Activated CD8-positive, alpha-beta memory T cell treated with anti-CD3 and anti-CD28 coated beads for 1 hour (primary cell): ENCODE data around the gene SPSB1.

Source experiments
- DNase-seq, 2 donors: peaks; one replicate each; pipeline ENCODE4 v3.0.0-alpha.2; 2020; ENCODE audit warnings: low read depth in 1 of 2; ENCODE audit errors: extremely low read depth in 1 of 2

SPSB1 gene

GRCh38 chr1:9361630-9362260 lies 69.1 kb downstream of the SPSB1 start:
- DNase-seq = no peak

GRCh38 chr1:9362488-9362887 lies 69.8 kb downstream of the SPSB1 start:
- DNase-seq = no peak

DNA sequence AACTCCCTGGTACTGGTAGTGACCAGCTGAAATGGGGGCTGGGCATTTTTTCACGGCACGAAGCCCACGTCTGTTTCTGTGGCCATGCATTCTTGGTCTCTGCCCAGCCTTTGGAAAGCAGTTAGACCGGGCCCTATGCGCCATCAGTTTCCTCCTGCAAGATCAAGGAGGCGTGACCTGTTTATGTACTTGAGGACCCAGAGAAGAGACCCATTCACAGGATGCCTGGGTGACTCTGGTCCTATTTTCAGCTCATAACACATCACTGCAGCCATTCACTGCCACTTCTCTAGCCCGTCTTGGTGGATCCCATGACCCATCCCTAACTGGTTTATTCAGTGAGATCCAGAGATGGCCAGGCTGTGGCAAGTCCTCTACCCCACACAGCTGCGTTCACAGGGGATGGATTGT lies 70.4 kb downstream of the SPSB1 start:
- DNase-seq = no peak

DNA sequence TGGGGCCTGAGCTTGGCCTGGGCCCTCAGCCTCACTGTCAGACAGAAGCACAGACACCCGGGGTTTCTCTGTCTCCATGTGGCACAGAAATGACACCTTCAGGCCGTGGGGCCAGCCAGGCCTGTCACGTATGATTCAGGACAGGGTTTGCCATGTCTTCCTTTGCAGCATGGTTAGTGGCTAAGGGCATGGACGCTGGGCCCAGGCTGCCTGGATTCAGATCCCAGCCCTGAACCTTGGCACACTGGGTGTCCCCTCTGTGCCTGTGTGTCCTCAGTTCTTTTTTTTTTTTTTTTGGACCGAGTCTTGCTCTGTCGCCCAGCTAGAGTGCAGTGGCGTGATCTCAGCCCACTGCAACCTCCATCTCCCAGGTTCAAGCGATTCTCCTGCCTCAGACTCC lies 73.6 kb downstream of the SPSB1 start:
- DNase-seq = no peak

- no peak for DNase-seq
Measured at GRCh38 chr1:9366943-9367780, 74.5 kb downstream of the SPSB1 start.

DNA sequence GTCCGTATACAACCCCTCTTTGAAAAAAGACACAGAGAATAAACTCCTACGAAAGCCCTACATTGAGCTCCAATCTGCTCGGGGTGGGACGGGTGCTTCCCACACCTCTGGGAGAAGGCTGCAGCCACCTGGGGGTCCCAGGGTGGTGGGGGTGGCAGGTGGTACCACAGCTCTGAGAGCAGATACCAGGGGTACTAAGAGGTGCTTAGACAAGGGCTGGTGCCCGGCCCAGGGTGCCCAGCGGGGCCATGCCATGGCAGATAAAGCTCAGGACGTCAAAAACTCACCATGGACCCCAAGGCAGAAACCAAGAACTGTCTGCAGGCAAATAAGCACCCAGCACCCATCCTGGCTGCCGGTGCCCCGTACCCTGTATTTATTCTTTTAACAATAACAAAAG lies 75.1 kb downstream of the SPSB1 start:
- DNase-seq = no peak

- DNase-seq = no peak
Measured at GRCh38 chr1:9368356-9368755, 75.7 kb downstream of the SPSB1 start.

DNA sequence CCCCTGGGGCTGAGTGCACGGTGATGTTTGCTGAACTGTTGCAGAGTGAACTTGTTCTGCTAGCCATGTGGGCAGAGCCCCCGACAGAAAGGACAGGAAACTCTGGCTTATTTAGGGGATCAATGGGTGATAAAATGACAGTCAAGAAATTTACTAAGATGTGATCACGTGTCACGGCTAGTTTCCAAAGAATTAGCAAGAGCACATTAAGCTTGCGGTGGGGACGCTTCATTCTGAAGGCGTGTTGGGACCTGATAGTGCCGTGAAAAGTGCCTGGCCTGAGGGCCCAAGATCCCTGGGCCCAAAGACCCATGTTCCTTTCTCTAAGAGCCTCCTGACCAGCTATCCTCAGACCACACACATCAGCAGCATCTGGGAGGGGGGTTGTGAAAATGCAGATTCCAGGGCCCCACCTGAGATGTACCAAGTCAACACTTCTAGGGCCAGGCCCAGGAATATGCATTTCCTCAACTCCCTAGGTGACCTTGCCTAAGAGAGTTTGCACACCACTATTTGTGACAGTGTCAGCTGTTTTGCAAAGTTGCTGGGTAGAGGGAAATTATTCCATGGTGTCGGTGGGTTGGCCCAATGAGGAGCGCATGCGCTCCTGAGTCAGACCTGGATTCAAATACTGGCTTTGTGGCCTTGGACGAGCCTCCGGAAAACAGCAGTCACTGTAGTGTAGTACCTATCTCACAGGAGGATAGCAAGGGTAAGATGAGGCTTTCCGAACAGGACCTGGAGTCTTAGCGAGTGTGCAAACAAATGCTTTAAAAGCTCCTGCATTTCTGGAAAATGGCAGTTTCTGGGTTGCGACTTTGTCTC lies 77.5 kb downstream of the SPSB1 start:
- no peak for DNase-seq

DNA sequence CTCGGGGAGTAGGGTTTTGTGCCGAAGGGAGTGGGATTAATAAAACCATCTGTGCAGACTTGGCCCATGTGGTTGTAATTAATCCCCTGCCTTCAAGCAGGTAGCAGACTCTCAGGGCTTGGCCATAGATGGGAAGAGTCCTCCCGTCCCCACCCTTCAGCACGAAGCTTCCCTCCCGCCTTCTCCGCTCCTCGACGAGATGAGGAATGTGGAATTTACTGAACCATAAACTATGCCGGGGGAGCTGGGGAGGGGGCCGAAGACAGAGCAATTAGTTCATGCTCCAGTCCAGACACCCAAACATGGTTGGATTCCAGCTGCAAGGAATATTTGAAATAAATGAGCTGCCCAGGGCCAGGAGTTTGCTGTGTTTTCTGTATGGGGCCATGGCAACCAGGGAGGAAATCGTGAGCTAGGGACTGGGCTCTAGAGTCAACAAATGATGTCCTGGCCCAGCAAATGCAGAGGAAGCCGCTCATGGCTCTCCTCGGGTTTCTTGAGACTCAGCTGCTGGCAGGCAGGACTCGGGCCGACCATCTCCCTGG lies 78.8 kb downstream of the SPSB1 start:
- DNase-seq = no peak

DNA sequence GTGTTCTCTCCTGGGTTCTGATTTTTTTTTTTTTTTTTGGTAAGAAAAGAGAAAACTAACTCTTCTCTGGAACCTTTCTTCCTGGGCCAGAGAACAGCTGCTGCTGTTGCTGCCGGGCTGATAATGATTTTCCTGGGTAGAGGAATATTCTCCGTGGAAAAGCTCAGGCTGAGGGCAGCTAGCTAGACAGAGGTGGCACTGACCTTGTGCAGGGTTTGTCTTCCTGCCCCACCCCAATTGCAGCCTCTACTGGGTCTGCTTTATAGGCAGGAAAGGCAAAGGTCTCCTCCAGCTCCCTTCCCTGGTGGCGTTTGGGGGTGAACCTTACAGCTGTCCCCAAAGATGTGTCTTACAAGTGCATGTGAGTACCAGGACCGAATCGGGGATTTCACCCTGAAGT lies 79.3 kb downstream of the SPSB1 start:
- DNase-seq = no peak

DNA sequence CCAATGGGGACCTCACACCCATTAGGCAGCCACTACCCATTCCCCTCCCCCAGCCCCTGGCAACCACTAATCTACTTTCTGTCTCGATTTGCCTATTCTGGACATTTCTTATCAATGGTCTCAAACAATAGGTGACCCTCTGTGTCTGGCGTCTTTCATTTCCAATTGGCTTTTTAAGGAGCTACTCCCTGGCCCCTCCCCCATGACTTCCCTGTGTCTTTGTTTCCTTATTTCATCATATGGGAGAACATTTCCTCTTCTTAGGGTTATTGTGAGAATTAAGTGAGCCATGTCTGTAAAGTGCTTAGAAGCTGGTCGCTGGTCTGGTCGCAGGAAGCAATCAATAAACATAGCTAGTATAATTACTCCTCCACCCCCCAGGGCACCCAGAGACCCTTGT lies 80.9 kb downstream of the SPSB1 start:
- no peak for DNase-seq

DNA sequence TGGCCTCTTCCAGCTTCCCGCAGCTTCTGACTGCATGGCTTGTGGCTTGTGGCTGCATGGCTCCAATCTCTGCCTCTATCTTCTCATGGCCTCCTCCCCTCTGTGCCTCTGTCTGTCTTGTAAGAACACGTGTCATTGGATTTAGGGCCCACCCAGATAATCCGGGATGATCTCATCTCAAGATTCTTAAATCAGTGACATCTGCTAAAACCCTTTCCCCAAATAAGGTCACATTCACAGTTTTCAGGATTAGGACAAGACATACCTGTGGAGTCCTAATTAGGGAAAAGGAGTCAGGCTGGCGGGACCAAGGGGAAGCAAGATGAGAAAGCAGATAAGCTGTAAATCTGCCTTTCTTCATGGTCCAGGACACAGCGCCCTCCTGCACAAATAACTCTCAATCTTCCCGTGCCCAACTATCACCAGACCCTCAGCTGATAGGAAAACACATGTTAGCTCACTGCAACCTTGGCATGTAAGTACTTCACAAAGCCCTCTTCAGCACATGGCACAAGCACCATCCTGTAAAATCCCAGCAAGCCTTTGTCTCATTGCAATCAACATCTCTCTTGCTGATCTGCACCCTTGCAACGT lies 82.2 kb downstream of the SPSB1 start:
- DNase-seq = no peak

GRCh38 chr1:9375912-9376311 lies 83.2 kb downstream of the SPSB1 start:
- no peak for DNase-seq

- DNase-seq = no peak
Measured at GRCh38 chr1:9376430-9376829, 83.7 kb downstream of the SPSB1 start.

- no peak for DNase-seq
Measured at GRCh38 chr1:9376886-9377333, 84.2 kb downstream of the SPSB1 start.

GRCh38 chr1:9378801-9379200 lies 86.1 kb downstream of the SPSB1 start:
- no peak for DNase-seq

DNA sequence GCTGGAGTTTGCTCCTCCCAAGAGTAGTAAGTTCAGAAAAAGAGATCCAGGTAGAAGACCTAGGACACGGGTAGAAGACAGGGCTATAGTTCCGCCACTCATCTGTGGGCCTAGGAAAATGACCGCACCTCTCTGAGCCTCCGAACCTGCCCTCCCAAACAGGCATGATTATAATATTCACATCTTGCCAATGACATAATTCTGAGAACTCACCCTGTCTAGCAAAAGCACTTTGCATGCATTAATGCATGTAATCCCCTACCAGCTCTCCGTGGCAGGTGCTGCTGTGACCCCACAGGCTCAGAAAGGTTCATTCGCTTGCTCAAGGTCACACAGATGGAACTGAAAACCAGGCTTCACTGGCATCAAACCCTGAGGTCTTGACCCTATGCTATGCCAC lies 88.0 kb downstream of the SPSB1 start:
- no peak for DNase-seq

GRCh38 chr1:9382643-9383491 lies 90.2 kb downstream of the SPSB1 start:
- DNase-seq = no peak

DNA sequence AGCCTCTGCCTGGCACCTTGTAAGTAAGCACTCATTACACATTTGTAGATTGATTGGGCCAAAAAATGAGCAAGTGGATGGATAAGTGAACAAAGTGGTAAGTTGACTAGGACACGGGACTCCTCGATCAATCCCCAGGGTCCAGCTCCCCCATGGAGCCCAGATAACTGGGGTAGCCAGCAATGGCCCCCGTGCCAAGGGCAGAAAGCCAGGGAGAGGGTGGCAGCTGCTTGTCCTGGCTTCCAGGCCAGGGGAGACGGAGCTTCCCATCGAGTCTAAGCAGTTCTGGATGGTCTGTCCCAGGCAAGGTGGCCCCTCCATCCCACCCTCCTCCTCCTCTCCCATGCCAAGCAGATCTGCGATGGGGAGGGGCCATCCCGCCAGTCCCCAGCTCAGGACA lies 91.4 kb downstream of the SPSB1 start:
- no peak for DNase-seq

DNA sequence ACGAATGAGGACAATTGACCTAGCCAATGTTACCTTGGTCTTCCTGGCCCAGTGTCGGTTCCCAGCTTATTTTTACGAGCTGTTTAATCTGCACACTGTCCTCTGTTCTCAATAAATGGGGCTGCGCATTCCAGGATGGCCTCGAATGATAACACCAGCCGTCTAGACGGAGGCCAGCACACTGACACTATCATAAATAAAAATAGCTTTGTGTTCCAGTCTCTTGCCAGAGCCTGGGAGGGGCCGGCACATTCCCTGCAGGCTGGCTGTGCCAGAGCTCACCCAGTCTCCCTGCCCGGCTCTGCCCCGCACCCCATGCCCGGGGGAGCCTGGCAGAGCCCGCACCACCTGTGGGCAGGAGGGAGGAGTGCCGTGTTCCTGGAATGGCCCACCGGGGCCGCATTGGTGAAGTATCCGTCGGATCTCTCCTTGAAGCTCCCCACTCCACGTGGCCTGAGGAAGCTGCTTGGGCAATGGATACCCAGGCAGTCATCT lies 92.1 kb downstream of the SPSB1 start:
- no peak for DNase-seq
